Nephron progenitor cell (in vitro differentiated cells): ENCODE measurements around the gene TLR4.

Experiments
- DNase-seq: peaks from one replicate; pipeline ENCODE4 v3.0.0; 2021
- H3K27ac Mint-ChIP-seq: 2 replicates; pipeline ENCODE4 v1.8.0; 2021; ENCODE audit warnings: mild to moderate bottlenecking, moderate library complexity, mixed read lengths
- H3K27me3 Mint-ChIP-seq: 2 replicates; pipeline ENCODE4 v1.8.0; 2021; ENCODE audit warnings: mild to moderate bottlenecking, low read depth, mixed read lengths; ENCODE audit not compliant: poor library complexity
- H3K36me3 Mint-ChIP-seq: 2 replicates; pipeline ENCODE4 v1.8.0; 2021; ENCODE audit warnings: low read depth, mixed read lengths
- H3K4me1 Mint-ChIP-seq: 2 replicates; pipeline ENCODE4 v1.8.0; 2021; ENCODE audit warnings: mixed read lengths
- H3K4me3 Mint-ChIP-seq: 2 replicates; pipeline ENCODE4 v1.8.0; 2021; ENCODE audit warnings: mild to moderate bottlenecking, moderate library complexity, mixed read lengths
- H3K9me3 Mint-ChIP-seq: 2 replicates; pipeline ENCODE4 v1.8.0; 2021; ENCODE audit warnings: mild to moderate bottlenecking, moderate library complexity, mixed read lengths
- CTCF ChIP-seq: fragments of 200-600 bp; sonication (generic); IDR thresholded peaks from 2 replicates; pipeline ENCODE4 v1.5.0; 2021; ENCODE audit warnings: antibody characterized with exemption

The TLR4 gene

GRCh38 chr9:117722108-117722761, 18.0 kb downstream of the TLR4 start:
- H3K36me3 Mint-ChIP-seq: no peaks in the 10 kb centered on the region
- H3K27me3 Mint-ChIP-seq: peaks cover 3% of the 10 kb centered on the region
- H3K27ac Mint-ChIP-seq: no peak overlapping the region
- TF ChIP-seq CTCF: no peak
- no peak for DNase-seq
- H3K4me1 Mint-ChIP-seq: peaks cover 25% of the 10 kb centered on the region
- no peaks in the 10 kb centered on the region for H3K9me3 Mint-ChIP-seq
- no peak overlapping the region for H3K4me3 Mint-ChIP-seq

GRCh38 chr9:117723986-117724625, 19.9 kb downstream of the TLR4 start:
- Mint-ChIP-seq H3K27me3 (peaks cover 3% of the 10 kb centered on the region), H3K4me1 (peaks cover 30% of the 10 kb centered on the region), H3K4me3 (no peak overlapping the region), H3K36me3 (no peaks in the 10 kb centered on the region), H3K27ac (no peak overlapping the region), H3K9me3 (no peaks in the 10 kb centered on the region)
- DNase-seq: no peak
- no peak for TF ChIP-seq CTCF

- no peak overlapping the region for H3K4me3 Mint-ChIP-seq
- no peak for DNase-seq
- TF ChIP-seq CTCF: no peak
- H3K36me3 Mint-ChIP-seq: no peaks in the 10 kb centered on the region
- peaks cover 3% of the 10 kb centered on the region for H3K27me3 Mint-ChIP-seq
- H3K9me3 Mint-ChIP-seq: no peaks in the 10 kb centered on the region
- H3K27ac Mint-ChIP-seq: no peak overlapping the region
- peaks cover 40% of the 10 kb centered on the region for H3K4me1 Mint-ChIP-seq
Measured at GRCh38 chr9:117725426-117725887, 21.3 kb downstream of the TLR4 start.

- Mint-ChIP-seq H3K27ac (no peak overlapping the region), H3K36me3 (no peaks in the 10 kb centered on the region), H3K27me3 (peaks cover 11% of the 10 kb centered on the region), H3K4me1 (peaks cover 38% of the 10 kb centered on the region), H3K4me3 (no peak overlapping the region), H3K9me3 (no peaks in the 10 kb centered on the region)
- no peak for DNase-seq
- TF ChIP-seq CTCF: no peak
Measured at GRCh38 chr9:117729375-117729774, 25.2 kb downstream of the TLR4 start.

- Mint-ChIP-seq H3K27ac (no peak overlapping the region), H3K4me3 (no peak overlapping the region), H3K27me3 (peaks cover 13% of the 10 kb centered on the region), H3K9me3 (no peaks in the 10 kb centered on the region), H3K36me3 (no peaks in the 10 kb centered on the region), H3K4me1 (peaks cover 23% of the 10 kb centered on the region)
- DNase-seq: no peak
- no peak for TF ChIP-seq CTCF
Measured at GRCh38 chr9:117732494-117732893, 28.3 kb downstream of the TLR4 start.

- Mint-ChIP-seq H3K27me3 (peaks cover 13% of the 10 kb centered on the region), H3K36me3 (no peaks in the 10 kb centered on the region), H3K4me3 (no peak overlapping the region), H3K27ac (no peak overlapping the region), H3K4me1 (peaks cover 23% of the 10 kb centered on the region), H3K9me3 (no peaks in the 10 kb centered on the region)
- no peak for TF ChIP-seq CTCF
- DNase-seq: no peak
Measured at GRCh38 chr9:117733465-117733864, 29.3 kb downstream of the TLR4 start.
